ENCODE results near the gene RFTN1. TPM values are rescaled to one million over a fixed set of nuclear protein-coding genes. Genes with fewer than 3 reads are reported as not detected.
A peak's percentile ranks its signal among the peaks of the same experiment; 100 is the strongest.

Gene RFTN1
- total and polyA plus RNA-seq, 10 of the 15 experiments (the other 5 are each of a cell fraction or from before 2014, with no cell fraction given) = 20.6 to 213 (median 147) TPM

DNA sequence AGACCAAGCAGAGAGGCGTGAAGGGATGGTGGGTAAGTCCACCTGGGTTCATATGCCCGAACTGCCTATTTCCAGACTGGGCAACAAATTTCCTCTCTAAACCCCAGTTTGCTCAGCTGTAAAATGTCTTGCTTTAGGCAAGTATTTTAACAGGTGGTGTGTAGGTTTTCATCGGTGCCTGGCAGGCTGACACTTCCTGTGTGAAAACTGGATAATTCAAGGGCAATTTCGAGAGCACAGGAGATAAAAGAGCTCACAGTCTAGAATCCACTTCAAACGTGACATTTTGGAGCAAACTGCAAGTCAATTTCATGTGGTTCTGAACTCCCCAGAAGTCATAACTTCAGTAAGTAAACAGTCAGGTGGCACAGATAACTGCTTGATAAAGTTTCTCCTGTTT lies 136.3 kb downstream of the RFTN1 start:
- no peak overlapping the region for H3K4me3 ChIP-seq
- H3K27ac ChIP-seq (ENCODE audit: control insufficient read depth, insufficient read depth) = peak overlapping the region; percentile 88
- H3K27me3 ChIP-seq (replicated peaks in 1 of 2; ENCODE audit: control insufficient read depth in 2 of 2, insufficient read depth in 2 of 2, low read length in 1 of 2) = no peaks in the 10 kb centered on the region
- SMC1A ChIA-PET (ENCODE audit: uncharacterized antibody, unreplicated experiment) = interaction anchor here (0.9 to 9.9 kb wide), 11 partner anchors 13 to 173 kb away, joined by 3 to 125 read pairs (median 6); partner anchors contain the start of gene RFTN1
- ATAC-seq (peak; percentile 2; the same call in 1 of the 3 replicates), FAIRE-seq (no peak), DNase-seq (ENCODE audit: low read depth, low spot score) (peak; percentile 75)
- POLR2A ChIA-PET = interaction anchor here (2.7 to 3.5 kb wide), 3 partner anchors 35 to 139 kb away, joined by 11 to 16 read pairs (median 13); no protein-coding TSS in a partner anchor
- no peak overlapping the region for H2AFZ ChIP-seq (ENCODE audit: control insufficient read depth, low read depth, low read length)
- intact Hi-C loops (cut with micrococcal nuclease; ENCODE audit: unreplicated experiment) (no loop called here), in situ Hi-C loops (cut with MboI) (loop anchor here (10.0 kb wide), 1 partner anchor 572 kb away; no protein-coding TSS in a partner anchor)
- WGBS (ENCODE audit: insufficient coverage, insufficient replicate concordance, low lambda C conversion rate, missing lambda C conversion rate) = under 1% methylated on average over 5 of the region's 5 CpGs
- H3K9ac ChIP-seq (ENCODE audit: control insufficient read depth, insufficient read depth, low read length) = peak overlapping the region; percentile 10; the same call in 1 of the 2 replicates
- BruUV-seq (replicated peaks) = no TSS peak
- RAD21 ChIA-PET (ENCODE audit: unreplicated experiment) = interaction anchor here (0.9 to 3.7 kb wide), 12 partner anchors 17 to 140 kb away, joined by 3 to 27 read pairs (median 6); no protein-coding TSS in a partner anchor
- H3K4me1 ChIP-seq (ENCODE audit: control insufficient read depth, insufficient read depth, low read length) = peaks cover 93% of the 10 kb centered on the region
- CTCF ChIA-PET = interaction anchor here (1.4 to 2.8 kb wide), 2 partner anchors 10 to 14 kb away, joined by 3 to 8 read pairs; no protein-coding TSS in a partner anchor
- H3K79me2 ChIP-seq (ENCODE audit: control insufficient read depth, insufficient read depth, low read length) = peaks cover 47% of the 10 kb centered on the region
- peaks cover 9% of the 10 kb centered on the region for H3K9me3 ChIP-seq (replicated peaks; ENCODE audit: control insufficient read depth, insufficient read depth, low read length)
- H3K36me3 ChIP-seq (ENCODE audit: control insufficient read depth in 2 of 2, insufficient read depth in 2 of 2, low read length in 1 of 2) = peaks cover 18 to 19% of the 10 kb centered on the region in 2 experiments
- H3K4me2 ChIP-seq (ENCODE audit: control insufficient read depth, insufficient read depth) = 0 out of 2 replicates have a peak overlapping the region, but pooled peaks have one; percentile 23
- H4K20me1 ChIP-seq (ENCODE audit: control insufficient read depth, insufficient read depth) = no peaks in the 10 kb centered on the region
- TF ChIP-seq NFYB (IDR thresholded peaks at IDR 0.05; ENCODE audit: insufficient read depth, low read depth, low read length) (no peak), SIN3A (IDR thresholded peaks at IDR 0.05; ENCODE audit: low read depth, low read length) (no peak), IKZF2 (IDR thresholded peaks at IDR 0.05) (peak; percentile 70 to 74), ZBTB11 (CRISPR knock-in tag; IDR thresholded peaks at IDR 0.05) (no peak), RAD51 (IDR thresholded peaks at IDR 0.05) (0 out of 2 replicates have a peak, but pooled peaks have one; percentile 22), TCF3 (IDR thresholded peaks at IDR 0.05; ENCODE audit: borderline replicate concordance, insufficient read depth, low read depth, low read length) (peak; percentile 50; the same call in 1 of the 2 replicates), TCF12 (IDR thresholded peaks at IDR 0.05; ENCODE audit: low read depth, low read length) (peak; percentile 59; the same call in 1 of the 2 replicates), EED (IDR thresholded peaks at IDR 0.05; ENCODE audit: low read depth) (peak; percentile 58)
- TF ChIP-seq, protein P1, sequence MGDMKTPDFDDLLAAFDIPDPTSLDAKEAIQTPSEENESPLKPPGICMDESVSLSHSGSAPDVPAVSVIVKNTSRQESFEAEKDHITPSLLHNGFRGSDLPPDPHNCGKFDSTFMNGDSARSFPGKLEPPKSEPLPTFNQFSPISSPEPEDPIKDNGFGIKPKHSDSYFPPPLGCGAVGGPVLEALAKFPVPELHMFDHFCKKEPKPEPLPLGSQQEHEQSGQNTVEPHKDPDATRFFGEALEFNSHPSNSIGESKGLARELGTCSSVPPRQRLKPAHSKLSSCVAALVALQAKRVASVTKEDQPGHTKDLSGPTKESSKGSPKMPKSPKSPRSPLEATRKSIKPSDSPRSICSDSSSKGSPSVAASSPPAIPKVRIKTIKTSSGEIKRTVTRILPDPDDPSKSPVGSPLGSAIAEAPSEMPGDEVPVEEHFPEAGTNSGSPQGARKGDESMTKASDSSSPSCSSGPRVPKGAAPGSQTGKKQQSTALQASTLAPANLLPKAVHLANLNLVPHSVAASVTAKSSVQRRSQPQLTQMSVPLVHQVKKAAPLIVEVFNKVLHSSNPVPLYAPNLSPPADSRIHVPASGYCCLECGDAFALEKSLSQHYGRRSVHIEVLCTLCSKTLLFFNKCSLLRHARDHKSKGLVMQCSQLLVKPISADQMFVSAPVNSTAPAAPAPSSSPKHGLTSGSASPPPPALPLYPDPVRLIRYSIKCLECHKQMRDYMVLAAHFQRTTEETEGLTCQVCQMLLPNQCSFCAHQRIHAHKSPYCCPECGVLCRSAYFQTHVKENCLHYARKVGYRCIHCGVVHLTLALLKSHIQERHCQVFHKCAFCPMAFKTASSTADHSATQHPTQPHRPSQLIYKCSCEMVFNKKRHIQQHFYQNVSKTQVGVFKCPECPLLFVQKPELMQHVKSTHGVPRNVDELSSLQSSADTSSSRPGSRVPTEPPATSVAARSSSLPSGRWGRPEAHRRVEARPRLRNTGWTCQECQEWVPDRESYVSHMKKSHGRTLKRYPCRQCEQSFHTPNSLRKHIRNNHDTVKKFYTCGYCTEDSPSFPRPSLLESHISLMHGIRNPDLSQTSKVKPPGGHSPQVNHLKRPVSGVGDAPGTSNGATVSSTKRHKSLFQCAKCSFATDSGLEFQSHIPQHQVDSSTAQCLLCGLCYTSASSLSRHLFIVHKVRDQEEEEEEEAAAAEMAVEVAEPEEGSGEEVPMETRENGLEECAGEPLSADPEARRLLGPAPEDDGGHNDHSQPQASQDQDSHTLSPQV (IDR thresholded peaks at IDR 0.05) = peak; percentile 73; the same call in 1 of the 2 replicates
- TF ChIP-seq, protein P2, sequence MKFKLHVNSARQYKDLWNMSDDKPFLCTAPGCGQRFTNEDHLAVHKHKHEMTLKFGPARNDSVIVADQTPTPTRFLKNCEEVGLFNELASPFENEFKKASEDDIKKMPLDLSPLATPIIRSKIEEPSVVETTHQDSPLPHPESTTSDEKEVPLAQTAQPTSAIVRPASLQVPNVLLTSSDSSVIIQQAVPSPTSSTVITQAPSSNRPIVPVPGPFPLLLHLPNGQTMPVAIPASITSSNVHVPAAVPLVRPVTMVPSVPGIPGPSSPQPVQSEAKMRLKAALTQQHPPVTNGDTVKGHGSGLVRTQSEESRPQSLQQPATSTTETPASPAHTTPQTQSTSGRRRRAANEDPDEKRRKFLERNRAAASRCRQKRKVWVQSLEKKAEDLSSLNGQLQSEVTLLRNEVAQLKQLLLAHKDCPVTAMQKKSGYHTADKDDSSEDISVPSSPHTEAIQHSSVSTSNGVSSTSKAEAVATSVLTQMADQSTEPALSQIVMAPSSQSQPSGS (IDR thresholded peaks at IDR 0.05; ENCODE audit: low read length) = 0 out of 2 replicates have a peak, but pooled peaks have one; percentile 21
- TF ChIP-seq, protein P3, sequence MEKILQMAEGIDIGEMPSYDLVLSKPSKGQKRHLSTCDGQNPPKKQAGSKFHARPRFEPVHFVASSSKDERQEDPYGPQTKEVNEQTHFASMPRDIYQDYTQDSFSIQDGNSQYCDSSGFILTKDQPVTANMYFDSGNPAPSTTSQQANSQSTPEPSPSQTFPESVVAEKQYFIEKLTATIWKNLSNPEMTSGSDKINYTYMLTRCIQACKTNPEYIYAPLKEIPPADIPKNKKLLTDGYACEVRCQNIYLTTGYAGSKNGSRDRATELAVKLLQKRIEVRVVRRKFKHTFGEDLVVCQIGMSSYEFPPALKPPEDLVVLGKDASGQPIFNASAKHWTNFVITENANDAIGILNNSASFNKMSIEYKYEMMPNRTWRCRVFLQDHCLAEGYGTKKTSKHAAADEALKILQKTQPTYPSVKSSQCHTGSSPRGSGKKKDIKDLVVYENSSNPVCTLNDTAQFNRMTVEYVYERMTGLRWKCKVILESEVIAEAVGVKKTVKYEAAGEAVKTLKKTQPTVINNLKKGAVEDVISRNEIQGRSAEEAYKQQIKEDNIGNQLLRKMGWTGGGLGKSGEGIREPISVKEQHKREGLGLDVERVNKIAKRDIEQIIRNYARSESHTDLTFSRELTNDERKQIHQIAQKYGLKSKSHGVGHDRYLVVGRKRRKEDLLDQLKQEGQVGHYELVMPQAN (conservative IDR thresholded peaks at IDR 0.05) = no peak
